NT2/D1 (cell line): Measurements from ENCODE around the gene TOP3B.

Experiments used
- SUZ12 ChIP-seq: IDR thresholded peaks from 2 replicates; pipeline ENCODE4 v1.6.1; 2011; ENCODE audit not compliant: insufficient read length, insufficient read depth; ENCODE audit errors: extremely low read depth
- YY1 ChIP-seq: IDR thresholded peaks from 2 replicates; pipeline ENCODE4 v1.6.1; 2011; ENCODE audit not compliant: insufficient read length, insufficient read depth
- ZNF274 ChIP-seq: IDR thresholded peaks from 2 replicates; pipeline ENCODE4 v1.6.1; 2011; ENCODE audit warnings: mild to moderate bottlenecking, low read depth, low read length

DNA sequence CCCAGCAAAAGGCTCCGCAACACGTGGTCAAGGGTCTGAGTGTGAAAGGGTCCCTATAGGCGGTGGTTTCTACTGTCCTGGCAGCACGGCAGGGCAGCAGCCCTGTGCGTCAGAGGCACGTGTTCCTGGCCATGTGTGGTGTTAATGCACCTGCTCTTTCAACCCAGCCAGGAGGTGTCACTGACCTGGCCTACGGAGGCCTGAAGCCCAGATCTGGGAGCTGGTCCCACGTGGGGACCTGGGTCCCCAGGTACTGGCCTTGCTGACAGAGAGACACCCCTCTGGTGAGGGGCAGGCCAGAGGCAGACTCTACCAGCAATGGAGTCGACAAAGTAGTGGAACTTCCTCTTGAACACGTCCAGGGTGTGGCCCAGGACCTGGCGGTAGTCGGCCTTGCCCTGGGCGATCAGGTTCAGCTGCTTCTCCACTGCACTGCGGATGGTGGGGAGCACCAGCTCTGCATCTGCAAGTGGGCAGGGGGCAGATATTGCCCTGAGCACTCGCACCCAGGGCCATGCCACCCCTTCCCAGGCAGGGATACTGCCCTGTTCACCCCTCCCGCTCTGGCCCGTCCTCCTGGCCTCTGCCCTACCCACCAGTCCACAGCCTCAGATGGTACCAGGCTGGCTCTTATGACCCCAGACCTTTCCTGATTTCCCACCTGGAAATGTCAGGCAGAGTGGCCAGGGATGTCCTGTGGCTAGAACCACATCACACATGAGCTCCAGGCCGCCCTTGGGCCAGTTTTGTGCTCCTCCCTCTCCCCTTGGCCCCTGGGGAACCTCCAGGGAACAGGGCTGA is 23.1 kb downstream of the TOP3B start:
- TF ChIP-seq YY1: no peak
- no peak for TF ChIP-seq ZNF274
- no peak for TF ChIP-seq SUZ12
